PC-9 (cell line): ENCODE results near the gene LACTB. TPM values are rescaled to one million over a fixed set of nuclear protein-coding genes. Genes with fewer than 3 reads are reported as not detected.

Source experiments
- BruUV-seq: library from RNA; stranded (reverse); fragments of 400-500 nt; replicated peaks from 2 replicates; lab custom pipeline; 2021; lab: Mats Ljungman, UMichigan
- CTCF ChIA-PET: fragments of 300-600 bp; sonication (Branson Sonifier 250); formaldehyde crosslinking; loops from one replicate; lab custom pipeline; 2022; ENCODE audit warnings: antibody characterized with exemption; lab: Charles Lee
- POLR2A ChIA-PET: fragments of 300-600 bp; sonication (Branson Sonifier 250); formaldehyde crosslinking; loops from one replicate; lab custom pipeline; 2022; ENCODE audit warnings: antibody characterized with exemption; ENCODE audit not compliant: unreplicated experiment; lab: Charles Lee
- DNase-seq, 2 experiments: peaks; one replicate each; pipeline versions ENCODE4 v3.0.0 to v3.0.0-alpha.2; 2015 to 2022; ENCODE audit warnings: mixed read lengths in 1 of 2
- H2AFZ ChIP-seq: fragments of 200-600 bp; sonication (generic); 2 replicates; pipeline ENCODE4 v1.8.1; 2017; ENCODE audit warnings: antibody characterized with exemption
- H3F3A ChIP-seq: fragments of 200-600 bp; sonication (generic); 2 replicates; pipeline ENCODE4 v1.8.1; 2017; ENCODE audit warnings: antibody characterized with exemption, mild to moderate bottlenecking, low read depth; ENCODE audit not compliant: insufficient read depth
- H3K27ac ChIP-seq: fragments of 200-600 bp; sonication (generic); 2 replicates; pipeline ENCODE4 v1.6.1; 2016; ENCODE audit warnings: mixed run types
- H3K27me3 ChIP-seq: fragments of 200-600 bp; sonication (generic); 2 replicates; pipeline ENCODE4 v1.6.1; 2016; ENCODE audit warnings: low read depth, mixed run types; ENCODE audit not compliant: insufficient read depth
- H3K36me3 ChIP-seq: fragments of 200-600 bp; sonication (generic); 2 replicates; pipeline ENCODE4 v1.6.1; 2016; ENCODE audit warnings: low read depth, mixed run types
- H3K4me1 ChIP-seq: fragments of 200-600 bp; sonication (generic); replicated peaks from 2 replicates; pipeline ENCODE4 v1.6.1; 2016; ENCODE audit warnings: mixed run types; ENCODE audit not compliant: insufficient read depth
- H3K4me2 ChIP-seq: fragments of 200-600 bp; sonication (generic); 2 replicates; pipeline ENCODE4 v1.6.1; 2017; ENCODE audit warnings: mixed run types
- H3K4me3 ChIP-seq: fragments of 200-600 bp; sonication (generic); 2 replicates; pipeline ENCODE4 v1.6.1; 2016; ENCODE audit warnings: mixed run types
- H3K79me2 ChIP-seq: fragments of 200-600 bp; sonication (generic); 2 replicates; pipeline ENCODE4 v1.6.1; 2017; ENCODE audit warnings: low read depth, mixed run types
- H3K9me2 ChIP-seq: fragments of 200-600 bp; sonication (generic); 2 replicates; pipeline ENCODE4 v1.8.1; 2017; ENCODE audit warnings: mild to moderate bottlenecking; ENCODE audit not compliant: insufficient read depth
- H3K9me3 ChIP-seq: fragments of 200-600 bp; sonication (generic); 2 replicates; pipeline ENCODE4 v1.8.1; 2016; ENCODE audit warnings: low read depth; ENCODE audit not compliant: insufficient read depth
- H4K20me1 ChIP-seq: fragments of 200-600 bp; sonication (generic); 2 replicates; pipeline ENCODE4 v1.8.1; 2017; ENCODE audit not compliant: insufficient read depth
- EZH2 ChIP-seq: fragments of 200-600 bp; sonication (generic); IDR thresholded peaks from 2 replicates; pipeline ENCODE4 v1.8.0; 2017; ENCODE audit warnings: antibody characterized with exemption, low read depth
- intact Hi-C: fragments of 100-400 bp; cut with micrococcal nuclease; formaldehyde crosslinking; loops from one replicate; pipeline ENCODE4 v1.10.0; 2022; ENCODE audit not compliant: unreplicated experiment
- total RNA-seq: library from RNA; stranded (reverse); gene quantifications from 2 replicates; pipeline ENCODE4 v1.2.3, GENCODE V29; 2021
- TF ChIP-seq, protein P1 (sequence below): fragments of 200-600 bp; sonication (generic); conservative IDR thresholded peaks from 2 replicates; pipeline ENCODE4 v1.6.1; 2017; ENCODE audit warnings: mixed run types, antibody characterized with exemption, mild to moderate bottlenecking, moderate library complexity

Gene LACTB
- total RNA-seq, 1 experiment from 2014 or later = 17.1 TPM

DNA sequence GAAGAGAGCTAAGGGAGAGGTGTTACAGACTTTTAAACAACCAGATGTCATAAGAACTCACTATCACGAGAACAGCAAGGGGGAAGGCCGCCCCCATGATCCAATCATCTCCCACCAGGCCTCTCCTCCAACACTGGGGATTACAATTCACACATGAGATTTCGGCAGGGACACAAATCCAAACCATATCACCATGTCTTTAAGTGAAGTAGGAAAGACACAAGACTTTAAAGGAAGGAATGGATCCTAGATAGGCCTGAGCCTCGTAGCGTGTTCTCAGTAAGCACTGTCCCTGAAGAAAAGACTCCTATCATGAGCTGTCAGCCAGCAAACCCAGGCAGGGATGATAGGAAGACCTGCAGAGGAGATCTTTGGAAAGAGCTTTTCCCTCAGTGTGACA, 50.7 kb downstream of the LACTB start:
- Histone ChIP-seq H3K4me3 (no peak overlapping the region), H4K20me1 (no peaks in the 10 kb centered on the region), H3K9me2 (no peaks in the 10 kb centered on the region), H3K79me2 (no peaks in the 10 kb centered on the region), H3K4me2 (no peak overlapping the region), H3K36me3 (no peaks in the 10 kb centered on the region), H2AFZ (no peak overlapping the region), H3K27me3 (no peaks in the 10 kb centered on the region), H3F3A (no peaks in the 10 kb centered on the region), H3K27ac (no peak overlapping the region), H3K9me3 (no peaks in the 10 kb centered on the region), H3K4me1 (no peaks in the 10 kb centered on the region)
- no peak for DNase-seq
- no TSS peak for BruUV-seq
- CTCF ChIA-PET = no interaction called here
- intact Hi-C loops = no loop called here
- no peak for TF ChIP-seq EZH2
- TF ChIP-seq, protein P1, sequence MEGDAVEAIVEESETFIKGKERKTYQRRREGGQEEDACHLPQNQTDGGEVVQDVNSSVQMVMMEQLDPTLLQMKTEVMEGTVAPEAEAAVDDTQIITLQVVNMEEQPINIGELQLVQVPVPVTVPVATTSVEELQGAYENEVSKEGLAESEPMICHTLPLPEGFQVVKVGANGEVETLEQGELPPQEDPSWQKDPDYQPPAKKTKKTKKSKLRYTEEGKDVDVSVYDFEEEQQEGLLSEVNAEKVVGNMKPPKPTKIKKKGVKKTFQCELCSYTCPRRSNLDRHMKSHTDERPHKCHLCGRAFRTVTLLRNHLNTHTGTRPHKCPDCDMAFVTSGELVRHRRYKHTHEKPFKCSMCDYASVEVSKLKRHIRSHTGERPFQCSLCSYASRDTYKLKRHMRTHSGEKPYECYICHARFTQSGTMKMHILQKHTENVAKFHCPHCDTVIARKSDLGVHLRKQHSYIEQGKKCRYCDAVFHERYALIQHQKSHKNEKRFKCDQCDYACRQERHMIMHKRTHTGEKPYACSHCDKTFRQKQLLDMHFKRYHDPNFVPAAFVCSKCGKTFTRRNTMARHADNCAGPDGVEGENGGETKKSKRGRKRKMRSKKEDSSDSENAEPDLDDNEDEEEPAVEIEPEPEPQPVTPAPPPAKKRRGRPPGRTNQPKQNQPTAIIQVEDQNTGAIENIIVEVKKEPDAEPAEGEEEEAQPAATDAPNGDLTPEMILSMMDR = no peak
- POLR2A ChIA-PET = no interaction called here

- H3K4me3 ChIP-seq = no peak overlapping the region
- H3K27ac ChIP-seq = no peak overlapping the region
- BruUV-seq = no TSS peak
- no peaks in the 10 kb centered on the region for H3K4me1 ChIP-seq
- no peaks in the 10 kb centered on the region for H3K36me3 ChIP-seq
- H4K20me1 ChIP-seq = no peaks in the 10 kb centered on the region
- H3K9me2 ChIP-seq = no peaks in the 10 kb centered on the region
- TF ChIP-seq, protein P1 = no peak
- no peak for TF ChIP-seq EZH2
- ChIA-PET POLR2A (no interaction called here), CTCF (no interaction called here)
- H3K27me3 ChIP-seq = no peaks in the 10 kb centered on the region
- no peak for DNase-seq
- no peaks in the 10 kb centered on the region for H3K79me2 ChIP-seq
- H3F3A ChIP-seq = no peaks in the 10 kb centered on the region
- no peaks in the 10 kb centered on the region for H3K9me3 ChIP-seq
- intact Hi-C loops = no loop called here
- no peak overlapping the region for H3K4me2 ChIP-seq
- no peak overlapping the region for H2AFZ ChIP-seq
Observed at GRCh38 chr15:63172851-63173451, 51.3 kb downstream of the LACTB start.

DNA sequence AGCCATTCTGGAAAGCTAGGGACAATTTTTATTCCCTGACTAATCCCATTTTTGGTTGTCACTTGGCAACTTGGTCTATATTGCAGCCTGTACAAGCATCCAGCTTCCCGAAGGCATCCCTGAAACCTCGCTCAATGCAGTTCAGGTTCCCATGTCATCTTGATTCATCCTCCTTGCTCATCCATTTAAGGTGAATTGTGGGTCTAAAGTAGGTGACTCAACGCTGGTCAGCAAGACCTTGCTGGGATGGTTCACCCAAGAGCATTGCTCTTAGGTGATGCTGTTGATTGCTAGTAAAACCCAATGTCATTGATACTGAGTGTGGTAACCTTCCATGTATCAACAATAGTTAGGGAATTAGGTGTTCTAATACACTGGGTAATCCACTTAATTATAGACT, 54.6 kb downstream of the LACTB start:
- Histone ChIP-seq H3K27ac (no peak overlapping the region), H3K9me2 (no peaks in the 10 kb centered on the region), H3K9me3 (no peaks in the 10 kb centered on the region), H3K79me2 (no peaks in the 10 kb centered on the region), H2AFZ (no peak overlapping the region), H3K4me3 (no peak overlapping the region), H3K4me1 (no peaks in the 10 kb centered on the region), H3K36me3 (no peaks in the 10 kb centered on the region), H4K20me1 (no peaks in the 10 kb centered on the region), H3K27me3 (no peaks in the 10 kb centered on the region), H3K4me2 (no peak overlapping the region), H3F3A (no peaks in the 10 kb centered on the region)
- TF ChIP-seq EZH2 = no peak
- TF ChIP-seq, protein P1 = no peak
- POLR2A ChIA-PET = no interaction called here
- intact Hi-C loops = no loop called here
- DNase-seq = no peak
- CTCF ChIA-PET = no interaction called here
- BruUV-seq = no TSS peak
